Mammary epithelial cell (primary cell): Measurements from ENCODE around the gene KLK14.

Experiments used
- CTCF ChIP-seq, 2 donors: IDR thresholded peaks in 1 of 2; conservative IDR thresholded peaks in 1 of 2; 2 replicates each; pipeline ENCODE4 v1.5.1; 2011 to 2012; ENCODE audit warnings: inconsistent platforms in 2 of 2, low read length in 2 of 2, mild to moderate bottlenecking in 2 of 2, control low read depth in 1 of 2, low read depth in 1 of 2; ENCODE audit not compliant: insufficient read depth in 1 of 2; ENCODE audit errors: extremely low read depth in 1 of 2
- EZH2 ChIP-seq: IDR thresholded peaks from 2 replicates; pipeline ENCODE4 v1.6.1; 2012; ENCODE audit warnings: low read length, inconsistent platforms, borderline replicate concordance

GRCh38 chr19:51065221-51065960, 17.3 kb downstream of the KLK14 start:
- TF ChIP-seq CTCF (conservative IDR thresholded peaks at IDR 0.05 in 1 of 2, IDR thresholded peaks at IDR 0.05 in 1 of 2; ENCODE audit: extremely low read depth in 1 of 2, insufficient read depth in 1 of 2, low read depth in 1 of 2, low read length in 2 of 2) (no peak), EZH2 (no peak)
